B cell (primary cell): ENCODE results near the gene SLC38A10. TPM values are rescaled to one million over a fixed set of nuclear protein-coding genes. Genes with fewer than 3 reads are reported as not detected.

Experiments
- ATAC-seq: fragments of 200-7000 bp; cut with Tn5 transposase; one replicate; pipeline ENCODE4 v1.10.0; 2021; ENCODE audit warnings: low read depth, mild to moderate bottlenecking, moderate number of reproducible peaks, moderate library complexity
- CTCF ChIA-PET: fragments of 350-600 bp; sonication (Branson Sonifier 250); formaldehyde crosslinking; loops from one replicate; lab custom pipeline; 2021; ENCODE audit warnings: antibody characterized with exemption, inconsistent platforms; lab: Charles Lee
- POLR2A ChIA-PET: fragments of 350-600 bp; sonication (Branson Sonifier 250); formaldehyde crosslinking; loops from one replicate; lab custom pipeline; 2021; ENCODE audit warnings: antibody characterized with exemption; lab: Charles Lee
- DNase-seq: peaks from one replicate; pipeline ENCODE4 v3.0.0; 2013
- H2AFZ ChIP-seq: 2 replicates; pipeline ENCODE4 v1.6.1; 2012; ENCODE audit warnings: mild to moderate bottlenecking, low read depth, low read length; ENCODE audit not compliant: insufficient read depth, poor library complexity, severe bottlenecking
- H3K27ac ChIP-seq, 2 donors: 1 replicate in 1 of 2; 2 replicates in 1 of 2; pipeline ENCODE4 v1.5.1; 2012 to 2013; ENCODE audit warnings: low read length in 2 of 2, mild to moderate bottlenecking in 2 of 2, moderate library complexity in 1 of 2
- H3K27me3 ChIP-seq, 4 experiments: fragments of 200-600 bp in 1 of 4; sonication (generic) in 1 of 4; replicated peaks in 1 of 4; 1 replicate in 2 of 4; 2 replicates in 2 of 4; pipeline versions ENCODE4 v1.6.1 to v1.7.0; 2013 to 2016; ENCODE audit warnings: low read length in 3 of 4, mild to moderate bottlenecking in 2 of 4, mixed read lengths in 1 of 4, moderate library complexity in 1 of 4; ENCODE audit not compliant: insufficient read depth in 4 of 4, control insufficient read depth in 3 of 4; ENCODE audit errors: control extremely low read depth in 1 of 4
- H3K36me3 ChIP-seq, 2 experiments: replicated peaks in 1 of 2; 1 replicate in 1 of 2; 2 replicates in 1 of 2; pipeline versions ENCODE4 v1.6.1 to v1.7.1; 2013; ENCODE audit warnings: low read length in 1 of 2; ENCODE audit not compliant: insufficient read depth in 2 of 2, control insufficient read depth in 1 of 2; ENCODE audit errors: control extremely low read depth in 1 of 2, extremely low read depth in 1 of 2
- H3K4me1 ChIP-seq, 2 donors: fragments of 200-600 bp in 1 of 2; sonication (generic) in 1 of 2; 1 replicate in 1 of 2; 2 replicates in 1 of 2; pipeline versions ENCODE4 v1.5.1 to v1.6.1; 2013 to 2017; ENCODE audit warnings: low read length in 2 of 2; ENCODE audit not compliant: control insufficient read depth in 2 of 2, insufficient read depth in 2 of 2
- H3K4me2 ChIP-seq: replicated peaks from 2 replicates; pipeline ENCODE3; 2012; ENCODE audit warnings: mild to moderate bottlenecking, low read depth, low read length; ENCODE audit not compliant: poor library complexity, severe bottlenecking
- H3K4me3 ChIP-seq, 5 experiments: fragments of 200-600 bp in 1 of 5; sonication (generic) in 1 of 5; 1 replicate in 3 of 5; 2 replicates in 2 of 5; pipeline versions ENCODE4 v1.5.1 to v1.7.0; 2011 to 2016; ENCODE audit warnings: low read length in 4 of 5, mild to moderate bottlenecking in 4 of 5, low read depth in 2 of 5, control low read depth in 1 of 5, moderate library complexity in 1 of 5; ENCODE audit not compliant: insufficient read depth in 1 of 5; ENCODE audit errors: control extremely low read depth in 1 of 5, extremely low read depth in 1 of 5
- H3K79me2 ChIP-seq: fragments of 200-600 bp; sonication (generic); one replicate; pipeline ENCODE4 v1.6.0; 2016; ENCODE audit warnings: low read length; ENCODE audit not compliant: control insufficient read depth, insufficient read depth
- H3K9ac ChIP-seq: fragments of 200-600 bp; sonication (generic); 2 replicates; pipeline ENCODE4 v1.6.1; 2017; ENCODE audit warnings: mild to moderate bottlenecking, low read length, moderate library complexity
- H3K9me3 ChIP-seq, 3 donors: one replicate each; pipeline versions ENCODE4 v1.6.1 to v1.7.1; 2013; ENCODE audit warnings: low read length in 2 of 3; ENCODE audit not compliant: control insufficient read depth in 2 of 3, insufficient read depth in 1 of 3; ENCODE audit errors: control extremely low read depth in 1 of 3
- H4K20me1 ChIP-seq: 2 replicates; pipeline ENCODE4 v1.6.0; 2012; ENCODE audit warnings: mild to moderate bottlenecking, low read length; ENCODE audit not compliant: insufficient read depth, control insufficient read depth, poor library complexity, severe bottlenecking
- H3K27ac Mint-ChIP-seq: one replicate; pipeline ENCODE4 v1.8.0; 2021; ENCODE audit warnings: mixed read lengths
- H3K27me3 Mint-ChIP-seq: one replicate; pipeline ENCODE4 v1.8.0; 2021; ENCODE audit warnings: mixed read lengths
- H3K4me1 Mint-ChIP-seq: one replicate; pipeline ENCODE4 v1.8.0; 2021; ENCODE audit warnings: mixed read lengths
- H3K4me3 Mint-ChIP-seq: one replicate; pipeline ENCODE4 v1.8.0; 2021; ENCODE audit warnings: mixed read lengths
- H3K9me3 Mint-ChIP-seq: one replicate; pipeline ENCODE4 v1.8.0; 2022; ENCODE audit warnings: mixed read lengths; ENCODE audit not compliant: insufficient read depth
- EZH2 ChIP-seq: IDR thresholded peaks from 2 replicates; pipeline ENCODE4 v1.6.1; 2012; ENCODE audit warnings: borderline replicate concordance, low read depth, mild to moderate bottlenecking, moderate library complexity, low read length; ENCODE audit not compliant: insufficient read depth, poor library complexity, severe bottlenecking
- WGBS: methylation state at CpG from one replicate; pipeline ENCODE4 v1.1.5; 2013; ENCODE audit warnings: missing lambda C conversion rate; ENCODE audit not compliant: insufficient coverage; 5-methylcytosine and 5-hydroxymethylcytosine counted together
- intact Hi-C: fragments of 100-400 bp; cut with micrococcal nuclease; formaldehyde crosslinking; loops from one replicate; pipeline ENCODE4 v1.10.0; 2022
- polyA plus RNA-seq: library from polyadenylated mRNA; depleted of rRNA; stranded (reverse); fragments of >200 nt; gene quantifications from 2 replicates; pipeline ENCODE4 v1.2.3, GENCODE V29; 2012
- total RNA-seq, 2 donors: library from RNA; stranded (reverse); fragments of 120-200 nt in 1 of 2; gene quantifications; 1 replicate in 1 of 2; 2 replicates in 1 of 2; pipeline versions ENCODE4 v1.2.3 to v1.2.4, GENCODE V29; 2013 to 2022
- TF ChIP-seq, protein P1 (sequence below): fragments of 200-600 bp; IDR thresholded peaks from one replicate; pipeline ENCODE4 v1.8.0; 2022; ENCODE audit warnings: antibody characterized with exemption, mild to moderate bottlenecking

Gene SLC38A10
- total and polyA plus RNA-seq, 2 donors (not counting 1 experiment from before 2014, with no cell fraction given): 76.1 to 104 TPM

DNA sequence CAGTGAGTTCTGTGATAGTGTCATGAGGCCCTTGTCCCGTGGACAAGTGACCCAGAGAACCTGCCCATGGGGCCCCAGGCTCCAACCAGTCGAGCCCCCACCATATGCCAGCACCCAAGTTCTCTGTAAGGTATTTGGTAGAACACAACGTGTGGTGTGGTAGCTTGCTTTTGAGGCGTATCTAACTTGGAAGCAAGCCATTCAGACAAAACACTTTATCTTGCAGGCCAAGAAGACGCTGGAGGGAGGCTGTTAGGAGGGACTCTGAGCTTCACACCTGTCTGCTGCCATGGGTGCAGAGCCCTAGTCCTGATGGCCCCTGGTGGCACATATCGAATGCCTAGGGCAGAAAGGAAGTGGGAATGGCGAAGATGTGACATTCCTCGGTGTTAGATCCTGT is 54.3 kb downstream of the SLC38A10 start:
- Histone ChIP-seq H3K27me3 (no peaks in the 10 kb centered on the region), H3K4me2 (peak overlapping the region; percentile 97), H3K79me2 (peaks cover 59% of the 10 kb centered on the region), H3K9ac (no peak overlapping the region), H3K36me3 (peaks cover 0 to 16% of the 10 kb centered on the region in 2 experiments), H3K4me3 (no peak overlapping the region), H3K4me1 (peaks cover 19 to 34% of the 10 kb centered on the region in 2 donors), H3K9me3 (peaks cover 0 to 3% (median 0%) of the 10 kb centered on the region in 3 donors), H4K20me1 (peaks cover 73% of the 10 kb centered on the region), H2AFZ (no peak overlapping the region), H3K27ac (no peak overlapping the region)
- TF ChIP-seq EZH2: no peak
- TF ChIP-seq, protein P1, sequence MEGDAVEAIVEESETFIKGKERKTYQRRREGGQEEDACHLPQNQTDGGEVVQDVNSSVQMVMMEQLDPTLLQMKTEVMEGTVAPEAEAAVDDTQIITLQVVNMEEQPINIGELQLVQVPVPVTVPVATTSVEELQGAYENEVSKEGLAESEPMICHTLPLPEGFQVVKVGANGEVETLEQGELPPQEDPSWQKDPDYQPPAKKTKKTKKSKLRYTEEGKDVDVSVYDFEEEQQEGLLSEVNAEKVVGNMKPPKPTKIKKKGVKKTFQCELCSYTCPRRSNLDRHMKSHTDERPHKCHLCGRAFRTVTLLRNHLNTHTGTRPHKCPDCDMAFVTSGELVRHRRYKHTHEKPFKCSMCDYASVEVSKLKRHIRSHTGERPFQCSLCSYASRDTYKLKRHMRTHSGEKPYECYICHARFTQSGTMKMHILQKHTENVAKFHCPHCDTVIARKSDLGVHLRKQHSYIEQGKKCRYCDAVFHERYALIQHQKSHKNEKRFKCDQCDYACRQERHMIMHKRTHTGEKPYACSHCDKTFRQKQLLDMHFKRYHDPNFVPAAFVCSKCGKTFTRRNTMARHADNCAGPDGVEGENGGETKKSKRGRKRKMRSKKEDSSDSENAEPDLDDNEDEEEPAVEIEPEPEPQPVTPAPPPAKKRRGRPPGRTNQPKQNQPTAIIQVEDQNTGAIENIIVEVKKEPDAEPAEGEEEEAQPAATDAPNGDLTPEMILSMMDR: no peak
- Mint-ChIP-seq H3K4me3 (peak overlapping the region; percentile 21), H3K27ac (peak overlapping the region; percentile 2), H3K27me3 (no peaks in the 10 kb centered on the region), H3K4me1 (peaks cover 45% of the 10 kb centered on the region), H3K9me3 (no peaks in the 10 kb centered on the region)
- 83% methylated on average over 7 of the region's 8 CpGs for WGBS
- DNase-seq (no peak), ATAC-seq (no peak)
- ChIA-PET POLR2A (interaction anchor here (0.7 kb wide), 1 partner anchor 855 kb away, joined by 7 read pairs; no protein-coding TSS in a partner anchor), CTCF (interaction anchor here (0.8 to 5.6 kb wide), 6 partner anchors 12 to 252 kb away, joined by 3 to 43 read pairs (median 4); partner anchors contain the start of gene CEP131)
- intact Hi-C loops: loop anchor here (2.0 kb wide), 1 partner anchor 216 kb away; no protein-coding TSS in a partner anchor
